ENCODE measurements around the gene DNAL1.
A peak's percentile ranks its signal among the peaks of the same experiment; 100 is the strongest.

The DNAL1 gene

DNA sequence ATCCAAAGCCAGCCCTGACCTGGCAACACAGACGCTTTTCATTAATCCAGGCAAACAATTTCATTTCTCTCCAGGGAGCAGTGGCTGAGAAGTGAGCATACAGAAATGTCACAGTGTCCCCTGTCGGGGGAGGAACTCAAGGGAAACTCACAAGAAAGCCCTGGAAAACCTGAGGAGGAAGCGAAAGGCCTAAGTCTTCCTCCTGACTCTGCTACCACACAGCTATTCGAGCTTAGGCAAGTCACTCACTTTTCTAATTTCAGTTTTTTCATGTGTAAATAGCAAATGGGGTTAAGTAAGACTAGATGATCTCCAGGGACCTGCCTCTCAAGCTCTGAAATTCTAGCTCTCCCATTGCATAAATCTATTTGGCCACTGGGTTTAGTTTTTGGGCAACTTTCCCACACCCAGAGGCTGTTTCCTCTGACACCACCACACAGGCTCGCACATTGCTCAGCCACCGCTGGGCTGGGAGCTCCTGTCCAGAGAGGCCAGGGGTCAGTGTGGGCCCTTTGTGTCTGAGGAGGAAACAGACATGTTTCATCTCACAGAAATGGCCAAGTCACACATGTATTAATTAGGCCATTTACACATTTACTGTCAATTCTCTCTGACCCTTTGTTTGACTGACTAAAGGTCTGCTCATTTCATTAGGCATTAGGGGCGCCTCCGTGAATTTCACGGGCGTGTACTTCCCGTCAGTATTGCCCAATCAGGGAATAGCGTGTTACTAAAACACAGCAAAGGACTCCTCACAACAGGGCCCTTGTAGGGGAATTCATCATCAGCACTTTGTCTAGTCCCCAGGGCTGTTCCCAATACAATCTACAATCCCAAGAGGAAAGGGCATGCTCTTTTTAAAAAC lies 79.2 kb downstream of the DNAL1 start:
- TF ChIP-seq, protein P1, sequence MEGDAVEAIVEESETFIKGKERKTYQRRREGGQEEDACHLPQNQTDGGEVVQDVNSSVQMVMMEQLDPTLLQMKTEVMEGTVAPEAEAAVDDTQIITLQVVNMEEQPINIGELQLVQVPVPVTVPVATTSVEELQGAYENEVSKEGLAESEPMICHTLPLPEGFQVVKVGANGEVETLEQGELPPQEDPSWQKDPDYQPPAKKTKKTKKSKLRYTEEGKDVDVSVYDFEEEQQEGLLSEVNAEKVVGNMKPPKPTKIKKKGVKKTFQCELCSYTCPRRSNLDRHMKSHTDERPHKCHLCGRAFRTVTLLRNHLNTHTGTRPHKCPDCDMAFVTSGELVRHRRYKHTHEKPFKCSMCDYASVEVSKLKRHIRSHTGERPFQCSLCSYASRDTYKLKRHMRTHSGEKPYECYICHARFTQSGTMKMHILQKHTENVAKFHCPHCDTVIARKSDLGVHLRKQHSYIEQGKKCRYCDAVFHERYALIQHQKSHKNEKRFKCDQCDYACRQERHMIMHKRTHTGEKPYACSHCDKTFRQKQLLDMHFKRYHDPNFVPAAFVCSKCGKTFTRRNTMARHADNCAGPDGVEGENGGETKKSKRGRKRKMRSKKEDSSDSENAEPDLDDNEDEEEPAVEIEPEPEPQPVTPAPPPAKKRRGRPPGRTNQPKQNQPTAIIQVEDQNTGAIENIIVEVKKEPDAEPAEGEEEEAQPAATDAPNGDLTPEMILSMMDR (IDR thresholded peaks at IDR 0.05), result no peak
- peak; percentile 95 for DNase-seq (ENCODE audit: low spot score)
- H3K4me3 ChIP-seq, result peak overlapping the region; percentile 44
- peak overlapping the region; percentile 75 to 91 for H3K27ac ChIP-seq

DNA sequence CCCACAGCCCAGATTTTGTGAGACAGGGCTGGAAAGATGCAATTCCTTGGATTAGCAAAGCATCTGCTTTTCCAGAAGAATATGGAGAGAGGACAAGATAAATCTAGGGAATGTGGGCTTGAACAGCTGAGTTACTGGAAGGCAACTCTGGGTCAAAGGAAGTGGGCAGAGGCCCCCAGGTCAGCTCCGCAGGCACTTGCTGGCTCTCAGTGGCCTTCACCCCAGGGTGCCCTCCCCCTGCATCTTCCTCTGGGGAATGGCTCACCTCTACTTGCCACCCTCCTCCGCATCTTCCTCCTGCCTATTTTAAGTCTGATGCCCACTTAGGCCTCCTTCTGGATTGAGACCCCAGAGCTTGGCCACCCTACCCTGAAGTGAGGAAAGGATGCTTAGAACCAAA lies 79.9 kb downstream of the DNAL1 start:
- peak; percentile 75 for DNase-seq (ENCODE audit: low spot score)
- peak overlapping the region; percentile 75 to 91 for H3K27ac ChIP-seq
- peak overlapping the region; percentile 44 for H3K4me3 ChIP-seq
- TF ChIP-seq, protein P1 (IDR thresholded peaks at IDR 0.05), result no peak

DNA sequence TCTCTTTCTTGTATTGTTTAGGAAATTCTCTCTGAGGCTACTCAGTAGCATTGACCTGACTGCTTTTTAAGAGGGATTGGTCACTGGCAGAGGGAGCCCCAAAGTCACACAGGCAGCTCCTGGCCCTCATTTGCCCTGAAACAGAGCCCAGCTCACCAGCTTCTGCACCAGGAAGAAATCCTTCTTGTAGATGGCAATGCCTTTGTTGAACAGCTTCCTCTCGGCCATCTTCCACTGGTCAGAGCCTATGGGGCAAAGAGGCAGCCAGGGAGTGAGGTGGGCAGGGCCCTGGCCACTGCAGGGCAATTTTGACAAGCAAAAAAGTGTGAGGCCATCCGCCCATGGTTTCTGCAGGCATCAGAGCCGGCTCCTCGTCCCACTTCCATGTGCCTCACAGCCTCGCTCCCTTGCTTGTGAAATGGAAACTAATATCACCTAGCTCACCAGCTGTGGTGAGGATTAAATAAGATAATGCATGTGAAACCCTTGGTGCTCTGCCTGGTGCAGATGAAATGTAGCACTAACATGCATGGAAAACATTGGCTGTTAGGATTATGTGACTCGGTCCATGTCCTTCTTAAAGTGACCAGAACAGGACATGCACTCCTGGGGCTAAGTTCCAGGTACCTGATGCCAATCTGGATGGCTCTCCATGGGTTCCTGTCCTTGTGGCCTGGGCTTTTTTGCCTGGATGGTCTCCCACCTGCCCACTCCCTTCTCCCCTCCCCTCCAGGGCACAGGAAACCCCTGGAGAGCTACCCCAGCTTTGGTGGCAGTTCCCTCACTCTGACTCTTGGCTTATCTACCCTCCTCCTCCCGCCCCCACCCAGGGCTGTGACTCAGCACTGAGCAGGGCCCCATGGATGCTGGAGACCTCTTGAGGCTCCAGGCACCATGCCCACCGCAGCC lies 80.6 kb downstream of the DNAL1 start:
- DNase-seq (ENCODE audit: low spot score), result no peak
- TF ChIP-seq, protein P1 (IDR thresholded peaks at IDR 0.05), result no peak
- H3K27ac ChIP-seq, result peak overlapping the region; percentile 75 to 91
- H3K4me3 ChIP-seq, result no peak overlapping the region

DNA sequence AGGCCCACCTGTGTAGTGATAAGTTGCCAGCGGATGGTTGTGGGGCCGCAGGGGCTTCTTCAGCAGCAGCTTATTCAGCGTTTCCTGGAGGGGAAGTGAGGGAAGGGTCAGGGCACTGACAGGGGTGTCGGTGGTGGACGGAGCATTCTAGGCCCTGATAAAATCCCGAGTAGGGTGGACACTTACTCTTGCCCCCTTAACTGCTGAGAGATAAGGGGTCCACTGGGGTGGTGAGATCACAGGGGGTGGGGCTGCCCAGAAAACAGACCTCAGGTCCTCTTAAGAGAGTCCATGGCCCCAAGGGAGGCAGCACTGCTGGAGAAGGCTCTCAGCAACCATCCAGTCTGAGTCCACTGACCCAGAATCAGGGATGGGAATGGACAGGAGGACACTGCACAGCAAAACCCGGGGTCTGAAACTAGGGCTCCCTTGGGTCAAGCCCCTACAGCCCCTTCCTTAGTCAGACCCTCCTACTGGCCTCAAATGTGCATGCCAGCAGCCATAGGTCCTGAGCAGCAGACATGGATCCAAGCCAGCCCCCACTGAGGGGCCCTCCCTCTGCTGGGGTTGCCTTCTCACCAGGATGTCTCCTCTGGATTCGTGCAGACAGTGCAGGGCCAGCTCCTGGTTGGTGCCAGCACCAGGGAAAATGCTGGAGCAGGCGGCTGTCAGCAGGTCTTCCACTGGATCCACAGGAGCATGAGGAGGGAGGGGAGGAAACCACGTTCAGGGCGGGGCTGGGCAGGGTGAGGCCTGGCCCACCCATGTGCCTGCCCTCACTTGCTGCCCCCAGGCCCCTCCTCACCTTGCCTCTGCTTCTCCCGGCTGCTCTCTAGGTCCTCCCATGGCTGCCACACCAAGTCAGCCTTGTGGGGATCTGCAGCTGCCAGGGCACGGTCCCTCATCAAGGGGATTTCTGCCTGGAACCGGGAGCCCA lies 81.5 kb downstream of the DNAL1 start:
- H3K4me3 ChIP-seq, result no peak overlapping the region
- peak; percentile 69 for DNase-seq (ENCODE audit: low spot score)
- H3K27ac ChIP-seq, result peak overlapping the region; percentile 75 to 91
- TF ChIP-seq, protein P1 (IDR thresholded peaks at IDR 0.05), result no peak

DNA sequence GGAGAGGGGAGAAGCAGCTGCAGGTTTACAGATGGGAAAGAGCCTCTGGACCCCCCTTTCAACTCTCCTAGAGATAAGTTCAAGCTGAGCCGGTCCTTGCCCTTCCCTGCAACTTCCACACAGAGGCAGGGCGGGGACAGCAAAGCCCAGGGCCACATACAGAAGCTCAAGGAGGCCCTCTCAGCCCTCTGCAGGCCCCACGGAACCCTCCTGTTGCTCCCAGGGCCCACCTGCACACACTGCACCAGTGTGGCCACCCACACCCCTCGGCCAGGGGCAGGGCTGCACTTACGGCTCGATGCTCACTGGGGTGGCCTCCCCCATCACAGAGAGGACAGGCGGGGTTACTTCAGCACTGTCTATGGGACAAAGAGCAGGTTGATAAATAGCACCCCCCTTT lies 82.4 kb downstream of the DNAL1 start:
- peak; percentile 35 for DNase-seq (ENCODE audit: low spot score)
- TF ChIP-seq, protein P1 (IDR thresholded peaks at IDR 0.05), result no peak
- peak overlapping the region; percentile 75 to 91 for H3K27ac ChIP-seq

DNA sequence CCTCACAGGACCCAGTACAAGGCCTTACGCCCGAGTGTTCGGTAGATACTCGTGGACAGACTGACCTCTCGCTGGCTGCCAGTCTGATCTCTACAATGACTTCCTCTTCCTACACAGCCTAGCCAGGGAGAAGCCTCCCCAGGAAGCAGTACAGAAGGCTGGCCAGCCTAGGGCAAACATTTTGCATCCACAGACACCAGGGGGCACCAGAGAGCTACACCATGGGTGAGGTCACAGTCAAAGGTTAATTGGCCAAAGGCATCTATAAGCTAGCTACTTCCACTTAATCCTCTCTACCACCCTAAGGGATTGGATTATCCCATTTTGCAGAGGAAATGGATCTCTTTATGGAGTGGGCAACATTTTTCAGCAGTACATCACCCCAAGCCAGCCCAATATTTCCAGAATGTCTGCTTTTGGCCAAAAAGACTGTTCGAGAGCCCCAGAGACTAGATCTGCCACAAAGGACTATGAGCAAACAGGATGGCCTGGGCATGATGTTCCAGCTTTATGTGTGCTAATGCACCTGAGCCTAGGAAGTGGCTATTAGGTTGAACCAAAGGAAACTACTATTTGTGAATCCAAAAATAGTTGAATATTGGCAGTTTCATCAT lies 84.0 kb downstream of the DNAL1 start:
- Histone ChIP-seq H3K4me3 (no peak overlapping the region), H3K27ac (peak overlapping the region; percentile 30 to 52)
- peak; percentile 87 for DNase-seq (ENCODE audit: low spot score)
- TF ChIP-seq, protein P1 (IDR thresholded peaks at IDR 0.05), result peak; percentile 87

More for the DNA sequence above, 82.4 kb downstream of the DNAL1 start:
- H3K4me3 ChIP-seq, result no peak overlapping the region

All from coronary artery (tissue), 2 donors.